GM13977 (cell line): Measurements from ENCODE around the gene IP6K1.

ENCODE experiments used
- DNase-seq: peaks from one replicate; pipeline ENCODE4 v3.0.0; 2012; ENCODE audit warnings: low spot score
- CTCF ChIP-seq: IDR thresholded peaks from 2 replicates; pipeline ENCODE4 v1.5.1; 2012; ENCODE audit warnings: mild to moderate bottlenecking, control low read depth; ENCODE audit not compliant: insufficient read depth; ENCODE audit errors: extremely low read depth, missing control alignments
- in situ Hi-C: fragments of 300-500 bp; cut with MboI; formaldehyde crosslinking; loops from one replicate; pipeline ENCODE4 v1.12.0; 2022; ENCODE audit warnings: low sequenced_read_pairs, low pct_unique_long_range_greater_than_20kb, mixed read lengths, inconsistent platforms; ENCODE audit not compliant: unreplicated experiment

IP6K1 gene

GRCh38 chr3:49709852-49710251 lies 76.5 kb downstream of the IP6K1 start:
- no peak for DNase-seq
- in situ Hi-C loops = no loop called here
- no peak for TF ChIP-seq CTCF

- in situ Hi-C loops = no loop called here
- DNase-seq = no peak
- no peak for TF ChIP-seq CTCF
These were observed 79.2 kb downstream of the IP6K1 start for GRCh38 chr3:49707113-49707480.

GRCh38 chr3:49706456-49707112 lies 79.8 kb downstream of the IP6K1 start:
- in situ Hi-C loops = no loop called here
- DNase-seq = no peak
- no peak for TF ChIP-seq CTCF

GRCh38 chr3:49705390-49705960 lies 80.9 kb downstream of the IP6K1 start:
- DNase-seq = no peak
- TF ChIP-seq CTCF = no peak
- in situ Hi-C loops = no loop called here

- DNase-seq = no peak
- no peak for TF ChIP-seq CTCF
- in situ Hi-C loops = no loop called here
These were observed 81.7 kb downstream of the IP6K1 start for GRCh38 chr3:49704629-49705028.

GRCh38 chr3:49703956-49704355 lies 82.4 kb downstream of the IP6K1 start:
- no peak for TF ChIP-seq CTCF
- DNase-seq = no peak
- in situ Hi-C loops = no loop called here
